ENCODE results near the gene RBM45. TPM values are rescaled to one million over a fixed set of nuclear protein-coding genes. Genes with fewer than 3 reads are reported as not detected.
A peak's percentile ranks its signal among the peaks of the same experiment; 100 is the strongest.

RBM45 gene
- total RNA-seq, 2 experiments from 2014 or later = 5.7 to 5.8 TPM

DNA sequence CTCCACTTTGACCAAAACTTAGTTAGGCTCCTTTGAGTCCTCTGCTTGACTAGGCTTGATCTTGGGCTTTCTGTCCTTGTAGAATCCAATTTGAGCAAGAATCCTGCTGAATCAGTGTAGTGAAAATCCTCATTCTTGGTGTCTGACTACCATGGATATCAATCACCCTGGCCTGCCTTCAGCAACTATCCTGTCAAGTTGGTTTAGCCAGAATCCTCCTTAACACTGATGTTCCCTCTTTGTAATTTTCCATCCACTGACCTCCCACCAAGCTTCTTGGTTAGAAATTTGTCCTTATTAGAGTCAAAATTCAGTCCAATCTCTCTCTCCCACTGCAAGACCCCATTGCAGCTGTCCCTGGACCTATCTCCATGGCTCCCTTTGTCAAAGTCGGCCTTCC is 494 bp upstream of the RBM45 start:
- intact Hi-C loops (cut with micrococcal nuclease) = loop anchor here (1.0 to 10.0 kb wide), 12 partner anchors 83 to 1895 kb away; partner anchors contain the start of genes CWC22 and OSBPL6
- H3K27me3 Mint-ChIP-seq (ENCODE audit: low read depth) = no peaks in the 10 kb centered on the region
- H3K27ac Mint-ChIP-seq = peak overlapping the region; percentile 59
- H3K4me1 Mint-ChIP-seq (ENCODE audit: low read depth) = peaks cover 36% of the 10 kb centered on the region
- H3K36me3 Mint-ChIP-seq (ENCODE audit: low read depth) = peaks cover 3% of the 10 kb centered on the region
- H3K4me3 Mint-ChIP-seq = peak overlapping the region; percentile 92
- CTCF ChIA-PET = interaction anchor here (0.6 to 4.1 kb wide), 28 partner anchors 11 to 634 kb away, joined by 3 to 40 read pairs (median 4); partner anchors contain the start of gene OSBPL6
- no peak for DNase-seq
- no peaks in the 10 kb centered on the region for H3K9me3 Mint-ChIP-seq

DNA sequence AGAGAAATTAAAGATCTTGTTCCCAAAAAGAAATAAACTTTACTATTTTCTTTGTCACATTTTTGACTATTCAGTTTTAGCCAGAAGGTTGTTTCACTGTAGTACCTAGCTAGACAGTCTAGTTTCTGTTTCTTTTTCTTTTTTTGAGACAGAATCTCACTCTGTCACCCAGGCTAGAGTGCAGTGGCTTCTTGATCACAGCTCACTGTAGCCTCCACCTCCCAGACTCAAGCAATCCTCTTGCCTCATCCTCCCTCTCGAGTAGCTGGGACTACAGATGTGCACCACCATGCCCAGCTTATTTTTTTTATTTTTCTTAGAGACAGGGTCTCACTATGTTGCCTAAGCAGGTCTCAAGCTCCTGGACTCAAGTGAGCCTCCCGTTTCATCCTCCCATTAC is 2.2 kb downstream of the RBM45 start:
- CTCF ChIA-PET = interaction anchor here (0.7 to 1.9 kb wide), 5 partner anchors 9 to 1016 kb away, joined by 3 to 5 read pairs (median 3); no protein-coding TSS in a partner anchor
- H3K4me1 Mint-ChIP-seq (ENCODE audit: low read depth) = peaks cover 36% of the 10 kb centered on the region
- no peak overlapping the region for H3K27ac Mint-ChIP-seq
- no peaks in the 10 kb centered on the region for H3K9me3 Mint-ChIP-seq
- H3K27me3 Mint-ChIP-seq (ENCODE audit: low read depth) = no peaks in the 10 kb centered on the region
- peaks cover 3% of the 10 kb centered on the region for H3K36me3 Mint-ChIP-seq (ENCODE audit: low read depth)
- H3K4me3 Mint-ChIP-seq = peak overlapping the region; percentile 29
- intact Hi-C loops (cut with micrococcal nuclease) = loop anchor here (5.0 to 10.0 kb wide), 5 partner anchors 132 to 920 kb away; no protein-coding TSS in a partner anchor
- no peak for DNase-seq

- intact Hi-C loops (cut with micrococcal nuclease) = loop anchor here (10.0 kb wide), 3 partner anchors 590 to 920 kb away; no protein-coding TSS in a partner anchor
- Mint-ChIP-seq H3K4me1 (ENCODE audit: low read depth) (peaks cover 34% of the 10 kb centered on the region), H3K9me3 (no peaks in the 10 kb centered on the region), H3K27ac (no peak overlapping the region), H3K36me3 (ENCODE audit: low read depth) (peaks cover 3% of the 10 kb centered on the region), H3K4me3 (no peak overlapping the region), H3K27me3 (ENCODE audit: low read depth) (no peaks in the 10 kb centered on the region)
- no peak for DNase-seq
- CTCF ChIA-PET = interaction anchor here (1.0 to 1.9 kb wide), 3 partner anchors 8 to 300 kb away, joined by 3 to 5 read pairs (median 4); no protein-coding TSS in a partner anchor
Observed at GRCh38 chr2:178115271-178115670, 3.0 kb downstream of the RBM45 start.

- H3K36me3 Mint-ChIP-seq (ENCODE audit: low read depth) = peaks cover 9% of the 10 kb centered on the region
- intact Hi-C loops (cut with micrococcal nuclease) = loop anchor here (10.0 kb wide), 3 partner anchors 587 to 917 kb away; no protein-coding TSS in a partner anchor
Observed at GRCh38 chr2:178117725-178118124, 5.5 kb downstream of the RBM45 start.

DNA sequence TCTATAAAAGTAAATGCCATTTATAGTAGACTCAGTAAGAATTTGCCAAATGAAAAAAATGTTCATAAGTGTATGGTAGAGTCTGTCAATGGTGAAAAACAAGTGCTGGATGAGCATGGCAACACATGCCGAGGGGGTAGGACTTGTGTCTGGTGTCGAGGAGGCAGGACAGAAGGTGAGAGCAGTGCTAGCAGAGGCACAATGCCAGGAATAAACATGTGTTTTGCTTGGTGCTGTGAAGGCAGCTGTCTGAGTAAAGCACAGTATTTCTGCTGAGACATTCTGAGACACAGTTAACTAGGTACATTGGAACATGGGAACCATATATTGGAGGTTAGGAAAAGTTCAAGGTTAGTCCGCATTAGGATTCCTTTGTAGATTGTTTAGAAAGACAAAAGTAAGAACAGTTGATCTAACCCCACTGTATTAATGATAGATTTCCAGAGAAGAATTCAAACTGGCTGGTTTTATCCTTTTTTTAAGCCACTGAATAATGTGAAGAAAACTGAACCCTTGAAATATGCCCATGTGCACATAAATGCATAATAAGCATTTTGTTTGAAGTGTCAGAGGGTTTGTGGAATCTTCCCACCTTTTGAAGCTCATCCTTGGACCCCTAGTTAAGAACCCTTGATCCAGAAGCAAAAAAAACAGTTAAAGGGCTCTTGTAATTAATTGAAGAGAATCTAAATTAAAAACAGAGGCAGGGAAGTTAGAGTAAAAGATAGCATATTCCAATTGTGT is 7.1 kb downstream of the RBM45 start:
- no peaks in the 10 kb centered on the region for H3K27me3 Mint-ChIP-seq (ENCODE audit: low read depth)

More at GRCh38 chr2:178117725-178118124, 5.5 kb downstream of the RBM45 start:
- Mint-ChIP-seq H3K9me3 (no peaks in the 10 kb centered on the region), H3K27ac (no peak overlapping the region), H3K4me3 (no peak overlapping the region), H3K4me1 (ENCODE audit: low read depth) (peaks cover 27% of the 10 kb centered on the region), H3K27me3 (ENCODE audit: low read depth) (no peaks in the 10 kb centered on the region)
- DNase-seq = no peak
- CTCF ChIA-PET = interaction anchor here (0.6 to 1.0 kb wide), 3 partner anchors 11 to 1136 kb away, joined by 3 to 4 read pairs (median 3); no protein-coding TSS in a partner anchor

GRCh38 chr2:178123163-178123562 is 10.9 kb downstream of the RBM45 start:
- Mint-ChIP-seq H3K4me3 (no peak overlapping the region), H3K9me3 (no peaks in the 10 kb centered on the region), H3K27me3 (ENCODE audit: low read depth) (no peaks in the 10 kb centered on the region), H3K27ac (no peak overlapping the region), H3K4me1 (ENCODE audit: low read depth) (no peaks in the 10 kb centered on the region), H3K36me3 (ENCODE audit: low read depth) (peaks cover 18% of the 10 kb centered on the region)
- CTCF ChIA-PET = interaction anchor here (1.4 to 2.2 kb wide), 3 partner anchors 9 to 11 kb away, joined by 5 to 11 read pairs (median 7); partner anchors contain the start of gene RBM45
- DNase-seq = no peak
- intact Hi-C loops (cut with micrococcal nuclease) = no loop called here

More for the DNA sequence above, 7.1 kb downstream of the RBM45 start:
- Mint-ChIP-seq H3K27ac (no peak overlapping the region), H3K36me3 (ENCODE audit: low read depth) (peaks cover 10% of the 10 kb centered on the region), H3K9me3 (no peaks in the 10 kb centered on the region), H3K4me3 (no peak overlapping the region), H3K4me1 (ENCODE audit: low read depth) (peaks cover 16% of the 10 kb centered on the region)
- intact Hi-C loops (cut with micrococcal nuclease) = loop anchor here (10.0 kb wide), 3 partner anchors 585 to 915 kb away; no protein-coding TSS in a partner anchor
- CTCF ChIA-PET = interaction anchor here (0.7 kb wide), 1 partner anchor 9 kb away, joined by 3 read pairs; no protein-coding TSS in a partner anchor
- no peak for DNase-seq

- Mint-ChIP-seq H3K4me1 (ENCODE audit: low read depth) (no peaks in the 10 kb centered on the region), H3K9me3 (no peaks in the 10 kb centered on the region), H3K36me3 (ENCODE audit: low read depth) (peaks cover 18% of the 10 kb centered on the region), H3K4me3 (no peak overlapping the region), H3K27me3 (ENCODE audit: low read depth) (no peaks in the 10 kb centered on the region), H3K27ac (no peak overlapping the region)
- CTCF ChIA-PET = interaction anchor here (0.9 to 2.2 kb wide), 2 partner anchors 11 to 13 kb away, joined by 3 to 11 read pairs; partner anchors contain the start of gene RBM45
- intact Hi-C loops (cut with micrococcal nuclease) = no loop called here
- DNase-seq = no peak
Observed at GRCh38 chr2:178125125-178125524, 12.9 kb downstream of the RBM45 start.

- Mint-ChIP-seq H3K27ac (no peak overlapping the region), H3K4me1 (ENCODE audit: low read depth) (no peaks in the 10 kb centered on the region), H3K4me3 (no peak overlapping the region), H3K9me3 (no peaks in the 10 kb centered on the region), H3K27me3 (ENCODE audit: low read depth) (no peaks in the 10 kb centered on the region), H3K36me3 (ENCODE audit: low read depth) (peaks cover 17% of the 10 kb centered on the region)
- no peak for DNase-seq
- CTCF ChIA-PET = no interaction called here
- intact Hi-C loops (cut with micrococcal nuclease) = no loop called here
Observed at GRCh38 chr2:178125862-178126261, 13.6 kb downstream of the RBM45 start.

- intact Hi-C loops (cut with micrococcal nuclease) = no loop called here
- DNase-seq = no peak
- Mint-ChIP-seq H3K27ac (no peak overlapping the region), H3K9me3 (no peaks in the 10 kb centered on the region), H3K4me1 (ENCODE audit: low read depth) (no peaks in the 10 kb centered on the region), H3K27me3 (ENCODE audit: low read depth) (no peaks in the 10 kb centered on the region), H3K36me3 (ENCODE audit: low read depth) (peaks cover 18% of the 10 kb centered on the region), H3K4me3 (no peak overlapping the region)
- CTCF ChIA-PET = interaction anchor here (0.6 to 2.9 kb wide), 3 partner anchors 12 to 38 kb away, joined by 3 to 14 read pairs (median 4); partner anchors contain the start of gene RBM45
Observed at GRCh38 chr2:178128836-178129630, 16.8 kb downstream of the RBM45 start.

DNA sequence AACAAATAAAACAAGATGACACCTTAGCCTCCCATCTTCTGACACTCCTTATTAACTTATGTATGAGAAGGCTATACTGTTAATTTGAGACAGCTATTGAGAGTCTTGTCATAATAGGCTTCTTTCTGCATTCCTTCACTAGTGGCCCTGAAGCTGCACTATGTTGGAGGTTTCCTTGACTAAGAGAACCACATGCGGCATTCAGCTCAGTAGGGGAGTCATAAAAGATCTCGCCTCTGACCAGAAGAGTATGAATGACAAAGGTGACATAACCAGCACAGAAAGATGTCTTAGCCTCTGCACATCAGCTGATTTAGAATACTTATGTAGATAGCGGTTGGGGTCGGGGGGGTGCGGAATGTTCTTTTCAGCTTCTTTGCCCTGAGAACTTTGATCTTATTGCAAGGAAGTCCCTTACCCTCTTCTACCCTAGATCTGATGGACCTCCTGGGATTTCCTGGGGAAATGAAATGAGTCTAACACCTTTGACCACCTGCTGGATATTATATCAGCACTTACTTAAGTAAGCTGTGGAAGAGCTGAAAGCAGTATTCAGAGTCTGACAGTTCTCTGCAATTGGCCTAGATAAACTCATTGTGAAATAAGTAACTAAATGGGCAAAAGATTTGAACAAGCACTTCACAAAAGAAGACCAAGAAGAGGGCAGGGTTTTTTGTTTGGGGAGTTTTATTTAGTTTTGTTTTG is 24.2 kb downstream of the RBM45 start:
- CTCF ChIA-PET = interaction anchor here (1.0 kb wide), 1 partner anchor 14 kb away, joined by 4 read pairs; no protein-coding TSS in a partner anchor
- intact Hi-C loops (cut with micrococcal nuclease) = no loop called here
- no peak for DNase-seq

DNA sequence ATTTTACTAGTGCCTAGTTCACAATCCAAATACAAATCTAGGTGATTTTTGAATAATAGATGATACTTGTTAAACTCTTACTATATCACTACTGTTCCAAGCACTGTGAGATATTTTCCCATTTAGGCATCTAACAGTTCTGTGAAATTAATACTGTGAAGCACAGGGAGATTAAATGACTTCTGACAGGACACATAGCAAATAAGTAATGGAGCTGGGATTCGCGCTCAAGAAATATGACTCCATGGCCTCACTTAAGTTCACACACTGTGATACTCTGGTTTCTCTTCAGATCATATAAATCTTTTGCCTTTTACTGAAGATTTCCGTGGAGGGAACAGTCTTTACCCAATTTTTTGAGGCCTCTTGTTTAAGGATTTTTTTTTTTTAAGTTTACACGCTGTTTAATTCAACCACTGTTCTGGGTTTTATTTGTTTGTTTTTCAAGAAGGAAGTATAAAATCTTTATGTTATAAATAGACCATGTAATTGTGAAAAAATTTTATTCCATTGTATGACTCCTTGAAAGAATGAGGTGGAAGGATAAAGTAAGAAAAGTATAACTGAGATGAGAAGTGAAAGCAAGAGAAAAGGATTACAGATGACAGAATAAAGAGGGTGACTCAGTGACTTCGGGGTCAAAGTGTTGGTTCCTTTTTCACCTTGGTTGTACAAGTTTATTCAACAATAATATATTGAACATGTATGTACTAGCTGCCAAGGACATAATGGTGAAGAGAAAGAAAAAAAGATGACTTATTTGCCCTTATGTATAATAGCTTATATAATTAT is 30.2 kb downstream of the RBM45 start:
- no peak for DNase-seq
- Mint-ChIP-seq H3K4me1 (ENCODE audit: low read depth) (peaks cover 2% of the 10 kb centered on the region), H3K27me3 (ENCODE audit: low read depth) (peaks cover 7% of the 10 kb centered on the region), H3K36me3 (ENCODE audit: low read depth) (no peaks in the 10 kb centered on the region), H3K4me3 (no peak overlapping the region), H3K9me3 (no peaks in the 10 kb centered on the region), H3K27ac (no peak overlapping the region)
- CTCF ChIA-PET = interaction anchor here (1.0 kb wide), 1 partner anchor 12 kb away, joined by 4 read pairs; no protein-coding TSS in a partner anchor
- intact Hi-C loops (cut with micrococcal nuclease) = no loop called here

More for the DNA sequence above, 24.2 kb downstream of the RBM45 start:
- no peaks in the 10 kb centered on the region for H3K9me3 Mint-ChIP-seq
- H3K27me3 Mint-ChIP-seq (ENCODE audit: low read depth) = no peaks in the 10 kb centered on the region
- no peak overlapping the region for H3K4me3 Mint-ChIP-seq
- no peaks in the 10 kb centered on the region for H3K4me1 Mint-ChIP-seq (ENCODE audit: low read depth)
- H3K36me3 Mint-ChIP-seq (ENCODE audit: low read depth) = peaks cover 11% of the 10 kb centered on the region
- H3K27ac Mint-ChIP-seq = no peak overlapping the region

All from activated naive CD4-positive, alpha-beta T cell treated with anti-CD3 and anti-CD28 coated beads for 36 hours (primary cell).